Hematopoietic multipotent progenitor cell treated with erythropoietin and hydrocortisone succinate and interleukin-3 and kit ligand, for 15 days (in vitro differentiated cells): ENCODE results near the gene SEMA4D.
A peak's percentile ranks its signal among the peaks of the same experiment; 100 is the strongest.

Experiments used
- DNase-seq: peaks from one replicate; pipeline ENCODE4 v3.0.0-alpha.2; 2015; ENCODE audit warnings: low spot score

Gene SEMA4D, protein sequence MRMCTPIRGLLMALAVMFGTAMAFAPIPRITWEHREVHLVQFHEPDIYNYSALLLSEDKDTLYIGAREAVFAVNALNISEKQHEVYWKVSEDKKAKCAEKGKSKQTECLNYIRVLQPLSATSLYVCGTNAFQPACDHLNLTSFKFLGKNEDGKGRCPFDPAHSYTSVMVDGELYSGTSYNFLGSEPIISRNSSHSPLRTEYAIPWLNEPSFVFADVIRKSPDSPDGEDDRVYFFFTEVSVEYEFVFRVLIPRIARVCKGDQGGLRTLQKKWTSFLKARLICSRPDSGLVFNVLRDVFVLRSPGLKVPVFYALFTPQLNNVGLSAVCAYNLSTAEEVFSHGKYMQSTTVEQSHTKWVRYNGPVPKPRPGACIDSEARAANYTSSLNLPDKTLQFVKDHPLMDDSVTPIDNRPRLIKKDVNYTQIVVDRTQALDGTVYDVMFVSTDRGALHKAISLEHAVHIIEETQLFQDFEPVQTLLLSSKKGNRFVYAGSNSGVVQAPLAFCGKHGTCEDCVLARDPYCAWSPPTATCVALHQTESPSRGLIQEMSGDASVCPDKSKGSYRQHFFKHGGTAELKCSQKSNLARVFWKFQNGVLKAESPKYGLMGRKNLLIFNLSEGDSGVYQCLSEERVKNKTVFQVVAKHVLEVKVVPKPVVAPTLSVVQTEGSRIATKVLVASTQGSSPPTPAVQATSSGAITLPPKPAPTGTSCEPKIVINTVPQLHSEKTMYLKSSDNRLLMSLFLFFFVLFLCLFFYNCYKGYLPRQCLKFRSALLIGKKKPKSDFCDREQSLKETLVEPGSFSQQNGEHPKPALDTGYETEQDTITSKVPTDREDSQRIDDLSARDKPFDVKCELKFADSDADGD

DNA sequence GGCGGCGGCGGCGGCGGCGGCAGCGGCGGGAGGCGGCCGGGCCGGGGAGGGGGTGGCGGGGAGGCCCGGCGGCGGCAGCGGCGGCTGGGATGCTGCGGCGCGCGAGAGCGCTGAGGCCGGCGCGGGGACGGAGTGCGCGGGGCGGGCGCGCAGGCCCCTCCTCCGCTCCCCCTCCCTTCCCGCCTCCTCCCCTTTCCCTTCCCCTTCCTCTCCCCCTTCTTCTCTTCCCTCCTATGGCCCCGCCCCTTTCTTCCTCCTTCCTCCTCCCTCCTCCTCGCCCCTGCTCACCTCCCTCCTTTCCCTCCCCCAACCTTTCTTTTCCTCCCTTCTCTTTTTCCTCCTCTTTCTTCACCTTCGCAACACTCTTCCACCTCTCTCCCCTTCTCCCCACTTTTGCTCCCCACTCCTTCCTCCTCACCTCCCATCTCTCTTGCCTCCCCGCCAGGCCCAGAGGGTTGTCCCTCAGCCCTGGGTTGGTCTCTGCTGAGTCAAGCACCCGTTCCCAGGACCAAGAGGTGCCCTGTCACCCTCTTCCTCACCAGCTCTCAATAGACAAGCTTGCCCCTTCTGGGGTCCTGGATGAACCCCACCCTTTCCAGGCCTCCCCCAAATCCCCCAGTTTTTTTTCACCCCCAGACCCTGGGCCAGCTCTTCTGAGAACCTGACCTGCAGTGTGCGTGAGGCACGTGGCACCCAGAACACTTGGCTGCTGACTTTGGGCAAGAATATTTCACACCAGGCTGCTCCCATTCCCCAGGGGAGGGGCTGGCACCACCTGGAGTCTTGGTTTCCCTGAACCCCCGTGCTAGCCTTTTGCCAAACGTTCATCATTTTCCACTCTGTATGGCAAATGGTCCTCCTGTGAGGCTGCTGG lies at the start of gene SEMA4D:
Gene SEMA4D (minus strand): TSS at position 136 of the 874 bp plus-strand sequence. CDS start 92,657 bp downstream, outside the sequence.
- peak; percentile 47 for DNase-seq

DNA sequence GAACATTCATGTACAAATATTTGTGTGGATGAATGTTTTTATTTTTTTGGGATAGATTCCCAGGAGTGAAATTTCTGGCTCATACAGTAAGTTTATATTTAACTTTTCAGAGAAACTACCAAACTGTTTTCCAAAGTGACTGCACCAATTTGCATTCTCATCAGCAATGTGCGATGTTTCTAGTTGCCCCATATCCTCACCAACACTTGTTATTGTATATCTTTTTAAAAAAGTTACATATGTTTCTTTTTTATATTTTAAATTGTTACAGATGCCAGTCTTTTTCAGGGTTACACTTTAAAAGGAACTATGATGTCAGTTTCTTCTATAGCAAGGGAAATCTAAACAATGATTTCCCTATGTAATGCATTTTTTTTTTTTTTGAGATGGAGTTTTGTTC lies 49.1 kb upstream of the SEMA4D start:
- no peak for DNase-seq

DNA sequence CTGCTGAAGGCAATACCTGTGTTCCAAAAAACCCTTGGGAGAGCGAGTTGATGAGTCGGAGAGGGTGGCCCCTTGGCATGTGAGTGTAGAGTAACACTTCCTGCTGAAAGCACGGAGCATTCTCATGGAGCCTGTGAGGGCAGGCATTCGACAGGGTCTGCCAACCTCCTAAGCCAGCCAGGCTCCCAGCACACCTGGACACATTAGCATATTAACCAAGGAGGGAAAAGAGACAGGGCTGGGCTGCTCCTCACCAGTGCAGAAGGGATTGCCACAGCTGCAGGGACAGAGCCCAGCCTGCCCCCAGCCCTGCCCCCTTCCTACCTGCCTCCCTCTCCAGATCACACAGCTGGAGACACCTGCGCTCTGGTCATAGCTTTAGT lies 46.4 kb upstream of the SEMA4D start:
- DNase-seq = no peak

DNA sequence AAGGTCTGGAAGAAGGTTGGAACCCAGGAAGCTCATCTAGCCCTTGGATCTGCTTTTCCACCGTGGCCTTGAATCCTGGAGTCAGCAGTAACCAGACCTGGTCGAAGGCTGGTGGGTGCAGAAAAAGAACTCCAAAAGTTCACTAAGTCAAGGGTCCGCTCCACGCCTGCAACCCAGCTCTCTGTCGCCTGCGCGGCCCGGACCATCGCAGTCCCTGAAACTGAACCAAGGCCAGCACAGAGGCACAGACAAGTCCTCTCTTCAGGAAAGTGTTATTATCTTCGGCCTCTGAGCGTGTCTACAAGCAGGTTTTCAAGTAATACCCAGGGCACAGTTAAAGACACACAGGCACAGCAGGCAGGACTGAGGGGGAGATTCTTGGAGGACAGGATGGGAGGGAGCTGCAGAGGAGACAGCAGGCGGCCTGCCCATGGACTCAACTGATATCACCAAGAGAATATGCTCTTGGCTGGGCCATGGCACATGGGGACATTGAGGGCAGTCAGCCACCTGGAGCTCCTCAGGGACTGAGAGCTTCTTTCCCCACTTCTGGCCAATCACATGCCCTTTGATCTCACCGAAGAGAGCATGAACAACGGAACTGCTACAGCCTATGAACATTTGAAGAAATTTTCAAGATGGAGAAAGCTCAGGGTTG lies 45.8 kb upstream of the SEMA4D start:
- no peak for DNase-seq

DNA sequence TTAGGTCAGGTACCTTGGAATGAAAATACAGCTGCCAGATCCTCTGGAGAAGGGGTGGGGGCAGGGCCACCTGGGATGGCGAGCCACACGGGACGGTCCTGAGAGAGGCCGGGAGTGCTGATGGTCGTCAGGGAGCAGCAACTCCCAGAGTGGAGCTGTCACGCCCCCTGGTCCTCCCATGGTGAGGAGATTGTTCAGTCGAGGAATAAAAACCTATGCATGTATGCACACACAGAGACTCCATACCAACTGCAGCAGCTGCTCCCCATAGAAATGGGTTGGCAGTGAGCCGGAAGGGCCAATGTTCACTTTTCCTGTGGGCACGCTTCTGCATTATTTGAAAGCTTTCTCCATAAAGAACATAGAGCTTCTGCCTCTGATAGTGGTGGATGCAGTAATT lies 45.2 kb upstream of the SEMA4D start:
- no peak for DNase-seq

DNA sequence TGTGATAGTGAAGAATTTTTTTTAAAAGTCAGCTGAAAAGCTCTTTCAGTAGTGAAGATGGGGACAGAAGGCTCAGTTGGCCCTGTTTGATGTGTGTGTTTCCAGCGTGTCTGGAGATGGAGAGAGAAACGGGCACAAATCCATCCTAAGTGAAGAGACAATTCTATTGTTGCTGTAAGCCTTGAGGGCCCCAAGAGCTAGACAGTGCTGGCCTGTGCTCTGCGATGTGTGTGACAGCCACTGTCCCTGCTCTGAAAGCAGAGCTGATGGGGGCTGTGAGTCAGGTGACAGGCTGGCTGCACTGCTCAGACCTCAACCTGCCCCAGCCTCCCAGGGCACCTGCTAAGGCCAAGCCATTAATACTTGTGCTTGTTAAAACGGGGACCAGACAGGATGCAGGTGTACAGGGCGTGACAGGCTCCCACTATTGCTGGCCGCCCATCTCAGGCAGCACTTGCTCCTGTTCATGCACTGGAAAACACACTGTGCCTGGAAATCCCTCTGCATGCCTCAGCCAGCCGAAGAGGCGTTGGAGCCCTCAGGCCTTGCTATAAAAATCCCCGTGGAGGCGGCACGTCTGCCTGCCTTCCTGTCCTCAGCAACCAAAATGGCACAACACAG lies 44.6 kb upstream of the SEMA4D start:
- no peak for DNase-seq

DNA sequence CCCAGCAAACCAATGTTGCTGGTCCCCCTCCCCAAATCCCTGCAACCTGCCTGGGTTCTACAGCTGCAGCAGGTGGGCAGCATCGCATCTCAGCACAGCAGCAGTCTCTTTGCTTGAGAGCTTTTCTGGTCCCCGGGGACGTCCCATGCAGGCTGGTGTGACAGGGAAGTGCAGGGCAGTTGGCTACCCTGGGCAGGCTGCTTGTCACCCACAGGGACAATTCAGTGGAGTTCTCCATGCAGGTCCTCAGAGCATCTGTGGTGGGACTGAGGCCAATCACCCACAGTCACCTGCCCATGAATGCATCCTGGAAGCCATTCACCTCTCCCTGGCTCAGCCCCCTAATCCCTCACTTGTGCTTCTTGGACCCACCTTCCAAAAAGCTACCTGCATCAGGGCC lies 43.9 kb upstream of the SEMA4D start:
- DNase-seq = no peak

DNA sequence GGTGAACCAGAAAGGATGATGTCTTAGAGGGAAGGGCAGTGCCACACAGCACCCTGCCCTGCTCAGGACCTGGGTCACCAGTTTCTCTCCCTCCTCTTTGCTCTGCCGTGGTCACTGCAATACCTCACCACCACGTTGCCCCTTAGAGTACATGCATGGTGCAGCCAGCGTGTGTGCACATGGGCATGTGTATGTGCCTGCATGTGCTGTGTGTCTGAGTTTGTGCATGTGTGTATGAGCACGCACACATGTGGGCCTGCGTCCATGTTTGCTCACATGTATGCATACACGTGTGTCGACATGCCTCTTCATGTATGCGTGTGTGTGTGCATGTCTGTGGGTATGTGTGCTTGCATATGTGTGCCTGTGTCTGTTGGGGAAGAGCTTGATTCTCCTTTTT lies 41.5 kb upstream of the SEMA4D start:
- DNase-seq = no peak

DNA sequence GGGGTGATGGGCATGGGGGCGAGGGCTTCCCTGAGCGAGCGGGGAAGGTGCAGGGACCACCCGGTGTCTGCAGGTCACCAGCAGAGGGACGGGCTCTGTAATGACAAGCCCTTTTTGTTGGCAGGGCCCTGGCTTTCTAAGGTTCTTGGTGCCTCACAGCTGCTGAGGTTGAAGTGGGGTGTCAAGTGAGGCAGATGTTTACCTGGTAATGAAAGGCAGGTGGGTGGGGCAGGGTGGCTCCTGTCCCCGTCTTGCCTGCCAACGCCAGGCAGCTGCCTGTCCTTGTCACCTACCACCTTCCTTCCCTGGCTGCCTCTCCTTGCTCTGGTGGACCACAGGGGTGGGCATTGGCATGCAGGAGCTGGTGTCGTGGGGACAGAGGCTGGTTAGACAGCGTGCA lies 41.0 kb upstream of the SEMA4D start:
- DNase-seq = no peak

DNA sequence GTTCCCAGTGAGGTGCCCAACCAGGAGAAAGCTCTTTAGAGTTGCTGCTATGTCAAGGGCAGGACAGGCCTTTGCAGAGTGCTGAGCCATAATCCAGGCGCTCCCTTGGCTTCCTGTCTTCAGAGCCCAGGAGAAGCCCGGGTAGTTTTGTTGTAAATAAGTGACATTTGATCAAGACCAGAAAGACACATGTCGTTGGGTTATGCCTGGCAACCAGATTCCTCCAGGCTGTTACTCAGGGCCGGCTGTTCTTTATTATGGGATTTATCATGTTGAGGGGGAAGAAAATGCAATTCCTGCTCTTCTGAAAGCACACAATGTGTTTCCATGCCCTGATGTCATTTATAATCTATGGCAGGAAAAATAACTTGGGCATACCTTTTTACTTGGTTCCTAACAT lies 39.3 kb upstream of the SEMA4D start:
- no peak for DNase-seq

DNA sequence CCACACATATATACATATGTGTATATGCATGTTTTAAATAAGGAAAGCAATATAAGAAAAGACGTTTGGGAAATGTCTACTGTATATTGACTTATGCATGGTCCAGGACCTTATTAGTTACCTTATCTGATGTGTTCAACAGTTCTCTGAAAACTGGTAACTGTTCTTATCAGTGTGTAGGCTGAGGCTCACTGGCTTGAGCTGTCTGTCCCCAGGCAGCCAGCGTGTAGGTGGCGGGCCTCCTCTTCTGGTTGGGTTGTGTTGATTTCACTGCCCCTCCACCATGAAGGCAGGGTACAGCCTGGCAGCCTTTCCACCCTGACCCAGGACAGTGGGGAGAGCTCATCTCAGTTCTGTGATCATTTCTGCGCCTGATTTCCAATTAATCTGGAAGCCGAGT lies 38.7 kb upstream of the SEMA4D start:
- DNase-seq = no peak

DNA sequence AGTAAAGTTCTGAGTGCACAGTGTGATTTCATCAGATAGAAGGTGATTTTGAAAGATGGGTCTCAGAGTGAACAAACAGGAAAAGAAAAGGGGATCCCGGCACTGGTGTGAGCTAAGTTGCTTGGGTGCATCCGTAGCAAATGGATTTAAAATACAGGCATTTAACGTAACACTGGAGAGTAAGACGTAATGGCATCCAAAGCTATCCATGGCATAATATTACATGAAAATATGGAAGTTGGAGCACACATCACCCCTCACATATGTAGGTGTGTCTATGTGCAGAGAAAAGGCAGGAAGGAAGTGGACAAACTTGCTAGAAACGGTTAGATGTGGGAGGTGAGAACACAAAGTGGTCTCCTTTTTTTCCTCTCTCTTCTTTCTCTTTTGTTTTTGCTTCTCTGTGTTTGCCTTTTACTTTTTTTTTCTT lies 38.2 kb upstream of the SEMA4D start:
- DNase-seq = no peak

DNA sequence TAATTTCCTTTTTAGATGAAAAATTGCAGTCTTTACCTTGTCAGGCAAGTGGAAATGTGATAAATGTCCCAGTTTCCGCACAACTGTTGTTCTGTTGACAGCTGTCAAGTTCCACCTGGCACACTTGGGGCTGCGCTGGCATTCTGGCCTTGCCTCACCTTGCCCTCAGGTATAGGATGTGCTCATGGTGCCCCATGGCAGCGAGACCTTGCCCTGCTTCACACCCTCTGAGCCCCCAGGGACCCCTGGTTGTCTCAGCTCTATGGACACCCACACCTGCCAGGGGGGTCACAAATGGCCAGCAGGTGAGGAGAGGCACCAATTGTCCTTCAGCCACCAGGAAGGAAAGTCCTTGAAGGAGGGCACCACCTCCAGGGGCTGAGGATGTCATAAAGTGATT lies 37.5 kb upstream of the SEMA4D start:
- no peak for DNase-seq

DNA sequence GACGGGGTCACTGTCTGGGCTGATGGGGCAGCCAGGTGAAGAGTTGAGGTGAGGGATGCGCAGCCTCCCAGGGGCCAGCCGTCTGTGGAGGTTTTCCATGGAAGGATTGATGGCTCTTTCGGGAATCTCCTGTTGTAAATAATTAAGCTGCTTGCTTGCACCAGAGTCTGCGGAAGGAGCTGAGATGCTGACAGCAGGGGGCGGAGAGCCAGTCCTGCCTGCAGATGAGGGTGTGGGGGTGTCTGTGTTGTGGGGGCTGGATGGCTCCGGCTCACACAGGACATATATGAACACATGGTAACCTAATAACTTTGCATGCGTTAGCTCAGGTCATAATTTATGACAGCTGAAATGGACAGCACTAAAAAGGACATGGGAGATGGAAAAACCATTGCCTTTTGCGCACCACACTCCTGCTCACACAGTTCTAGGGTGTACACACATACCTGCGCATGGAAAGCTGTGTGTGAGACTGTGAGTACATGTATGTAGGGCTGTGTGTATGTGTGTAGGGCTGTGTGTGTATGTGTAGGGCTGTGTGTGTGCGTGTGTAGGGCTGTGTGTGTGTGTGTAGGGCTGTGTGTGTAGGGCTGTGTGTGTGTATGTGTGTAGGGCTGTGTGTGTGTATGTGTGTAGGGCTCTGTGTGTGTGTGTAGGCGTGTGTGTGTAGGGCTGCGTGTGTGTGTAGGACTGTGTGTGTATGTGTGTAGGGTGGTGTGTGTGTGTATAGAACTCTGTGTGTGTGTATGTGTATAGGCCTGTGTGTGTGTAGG lies 36.8 kb upstream of the SEMA4D start:
- no peak for DNase-seq

DNA sequence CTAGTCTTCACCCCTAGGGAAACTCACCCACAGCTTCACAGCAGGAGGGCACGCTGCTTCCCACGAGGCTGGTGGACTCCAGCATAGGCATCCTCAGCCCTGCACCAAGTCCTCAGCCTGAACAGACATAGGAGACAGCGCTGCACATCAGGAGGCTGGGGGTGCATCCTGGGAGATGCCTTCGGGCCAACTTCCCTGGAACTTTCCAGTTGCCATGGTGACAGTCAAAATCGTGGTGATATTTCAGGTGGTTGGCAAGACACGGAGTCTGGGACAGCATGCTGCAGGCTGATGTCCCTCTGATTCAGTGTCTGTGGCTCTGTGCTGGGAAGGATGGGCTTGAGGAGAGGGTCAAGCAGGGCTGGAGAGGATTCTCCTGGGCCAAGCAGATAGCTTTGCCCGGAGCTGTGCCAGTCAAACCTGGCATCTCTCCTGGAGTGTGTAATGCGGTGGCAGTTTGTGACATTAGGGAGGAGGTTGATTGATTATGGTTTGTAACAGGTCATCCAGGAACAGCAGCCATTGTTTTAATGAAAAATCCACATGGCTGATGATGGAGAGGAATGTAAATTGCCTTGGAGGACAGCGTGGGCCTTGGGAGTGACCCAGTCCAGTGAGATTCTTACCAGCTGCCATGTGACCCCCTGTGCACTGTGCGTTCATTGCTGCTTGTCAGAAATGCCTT lies 35.6 kb upstream of the SEMA4D start:
- no peak for DNase-seq

DNA sequence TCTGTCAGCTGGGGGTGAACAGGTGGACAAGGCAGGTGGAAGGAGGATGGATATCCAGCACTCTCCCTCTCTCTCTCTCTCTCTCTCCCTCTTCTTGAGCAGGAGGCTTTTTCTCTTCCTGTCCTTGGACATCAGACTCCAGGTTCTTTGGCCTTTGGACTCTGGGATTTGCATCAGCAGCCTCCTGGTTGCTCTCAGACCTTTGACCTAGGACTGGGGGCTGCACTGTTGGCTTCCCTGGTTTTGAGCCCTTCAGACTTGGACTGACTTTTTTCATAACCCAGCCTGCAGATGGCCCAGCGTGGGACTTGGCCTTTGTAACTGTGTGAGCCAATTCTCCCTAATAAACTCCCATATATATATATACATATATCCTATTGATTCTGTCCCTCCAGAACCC lies 35.0 kb upstream of the SEMA4D start:
- DNase-seq = no peak

DNA sequence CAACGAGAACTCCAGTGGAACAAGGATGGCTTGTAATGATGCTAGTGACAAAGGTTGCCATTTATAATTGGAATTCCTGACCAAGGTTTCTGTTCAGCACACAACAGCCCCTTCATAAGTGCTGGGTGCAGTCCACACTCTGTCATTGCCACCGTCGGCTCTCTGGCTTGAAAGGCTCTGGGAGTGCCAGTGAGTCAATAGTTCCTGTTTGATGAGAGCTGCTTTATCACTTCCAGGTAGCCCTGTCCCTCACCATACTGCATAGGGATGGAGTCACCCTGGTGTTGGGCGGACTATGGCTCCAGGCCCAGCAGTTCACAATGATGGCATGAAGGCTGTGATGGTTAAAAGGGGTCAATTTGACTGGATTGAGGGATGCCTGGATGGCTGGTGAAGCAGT lies 34.6 kb upstream of the SEMA4D start:
- no peak for DNase-seq

DNA sequence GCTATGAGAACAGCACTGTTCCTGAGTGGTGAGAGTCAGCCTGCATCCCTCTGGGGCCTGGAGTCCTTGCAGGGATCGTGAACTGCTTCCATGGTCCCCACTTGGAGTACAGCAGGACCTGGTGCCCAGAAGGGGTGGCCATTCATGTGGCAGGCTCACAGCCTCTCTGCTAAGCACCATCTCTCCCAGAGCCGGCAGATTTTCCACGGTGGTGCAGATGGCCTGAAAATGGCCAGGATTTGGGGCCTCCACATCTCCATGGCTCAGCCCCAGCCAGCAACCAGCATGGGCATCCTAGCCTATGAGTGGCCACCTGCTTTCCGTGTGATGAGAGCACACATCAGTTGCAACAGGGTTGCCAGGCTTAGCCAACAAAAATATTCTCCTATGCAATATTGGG lies 33.9 kb upstream of the SEMA4D start:
- DNase-seq = no peak

DNA sequence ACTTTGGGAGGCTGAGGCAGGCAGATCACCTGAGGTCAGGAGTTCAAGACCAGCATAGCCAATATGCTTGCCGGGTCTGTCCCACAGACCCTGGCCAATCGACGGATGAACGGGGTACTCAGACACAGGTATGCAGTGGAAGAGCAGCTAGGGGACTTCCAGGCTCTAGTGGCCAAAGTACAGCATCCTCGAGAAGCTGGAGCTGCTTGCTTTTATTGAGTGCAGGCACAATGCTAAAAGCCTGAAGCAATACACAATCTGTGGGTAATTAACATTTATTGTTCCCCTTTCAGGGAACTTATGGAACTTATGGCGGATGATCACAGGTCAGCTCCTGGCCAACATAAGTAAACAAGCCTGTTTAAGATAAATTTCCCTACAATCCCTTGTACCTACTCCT lies 32.8 kb upstream of the SEMA4D start:
- no peak for DNase-seq
